GM19328 (cell line): ENCODE measurements around the gene VAV1.

Experiments
- ATAC-seq: cut with Tn5 transposase; IDR thresholded peaks from one replicate; pipeline ENCODE4 v1.9.1; 2021; ENCODE audit warnings: mild to moderate bottlenecking, moderate library complexity; ENCODE audit not compliant: unreplicated experiment

VAV1 gene, protein sequence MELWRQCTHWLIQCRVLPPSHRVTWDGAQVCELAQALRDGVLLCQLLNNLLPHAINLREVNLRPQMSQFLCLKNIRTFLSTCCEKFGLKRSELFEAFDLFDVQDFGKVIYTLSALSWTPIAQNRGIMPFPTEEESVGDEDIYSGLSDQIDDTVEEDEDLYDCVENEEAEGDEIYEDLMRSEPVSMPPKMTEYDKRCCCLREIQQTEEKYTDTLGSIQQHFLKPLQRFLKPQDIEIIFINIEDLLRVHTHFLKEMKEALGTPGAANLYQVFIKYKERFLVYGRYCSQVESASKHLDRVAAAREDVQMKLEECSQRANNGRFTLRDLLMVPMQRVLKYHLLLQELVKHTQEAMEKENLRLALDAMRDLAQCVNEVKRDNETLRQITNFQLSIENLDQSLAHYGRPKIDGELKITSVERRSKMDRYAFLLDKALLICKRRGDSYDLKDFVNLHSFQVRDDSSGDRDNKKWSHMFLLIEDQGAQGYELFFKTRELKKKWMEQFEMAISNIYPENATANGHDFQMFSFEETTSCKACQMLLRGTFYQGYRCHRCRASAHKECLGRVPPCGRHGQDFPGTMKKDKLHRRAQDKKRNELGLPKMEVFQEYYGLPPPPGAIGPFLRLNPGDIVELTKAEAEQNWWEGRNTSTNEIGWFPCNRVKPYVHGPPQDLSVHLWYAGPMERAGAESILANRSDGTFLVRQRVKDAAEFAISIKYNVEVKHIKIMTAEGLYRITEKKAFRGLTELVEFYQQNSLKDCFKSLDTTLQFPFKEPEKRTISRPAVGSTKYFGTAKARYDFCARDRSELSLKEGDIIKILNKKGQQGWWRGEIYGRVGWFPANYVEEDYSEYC

DNA sequence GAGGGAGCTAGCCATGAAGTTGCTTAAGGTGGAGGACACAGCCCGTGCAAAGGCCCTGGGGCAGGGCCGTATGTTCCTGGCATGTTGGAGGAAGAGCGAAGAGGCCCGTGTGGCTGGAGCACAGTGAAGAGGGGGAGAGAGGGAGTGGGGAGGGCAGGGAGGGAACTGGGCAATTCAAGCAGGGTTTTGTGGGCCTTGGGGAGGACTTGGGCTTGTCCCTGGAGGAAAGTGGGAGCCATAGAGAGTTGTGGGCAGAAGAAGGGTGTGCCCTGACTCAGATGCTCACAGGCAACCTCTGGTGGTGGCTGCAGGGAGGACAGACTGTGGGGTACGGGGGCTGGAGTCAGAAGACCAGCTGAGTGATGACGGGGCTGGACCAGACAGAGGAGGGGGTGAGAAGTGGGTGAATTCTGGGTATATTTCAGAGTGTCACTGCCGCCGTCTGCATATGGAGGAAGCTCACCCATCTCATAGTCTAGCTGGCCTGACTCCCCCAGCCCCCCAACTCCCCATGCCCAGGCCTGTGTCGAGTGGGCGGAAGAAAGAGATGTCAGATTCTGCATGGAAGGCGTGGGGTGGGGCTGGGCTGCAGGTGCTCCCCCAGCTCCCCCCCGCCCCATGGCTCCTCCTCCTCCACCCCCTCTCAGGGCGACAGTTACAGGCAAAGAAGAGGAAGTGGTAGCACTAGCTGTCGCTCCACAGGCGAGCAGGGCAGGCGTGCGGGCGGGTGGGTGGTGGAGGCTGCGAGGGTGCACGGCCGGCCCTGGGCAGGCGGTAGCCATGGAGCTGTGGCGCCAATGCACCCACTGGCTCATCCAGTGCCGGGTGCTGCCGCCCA, at the start of gene VAV1:
TSS of gene VAV1 (plus strand) at position 681 of the 838 bp plus-strand sequence. CDS start at position 781, 100 bp downstream.
- ATAC-seq, result no peak

DNA sequence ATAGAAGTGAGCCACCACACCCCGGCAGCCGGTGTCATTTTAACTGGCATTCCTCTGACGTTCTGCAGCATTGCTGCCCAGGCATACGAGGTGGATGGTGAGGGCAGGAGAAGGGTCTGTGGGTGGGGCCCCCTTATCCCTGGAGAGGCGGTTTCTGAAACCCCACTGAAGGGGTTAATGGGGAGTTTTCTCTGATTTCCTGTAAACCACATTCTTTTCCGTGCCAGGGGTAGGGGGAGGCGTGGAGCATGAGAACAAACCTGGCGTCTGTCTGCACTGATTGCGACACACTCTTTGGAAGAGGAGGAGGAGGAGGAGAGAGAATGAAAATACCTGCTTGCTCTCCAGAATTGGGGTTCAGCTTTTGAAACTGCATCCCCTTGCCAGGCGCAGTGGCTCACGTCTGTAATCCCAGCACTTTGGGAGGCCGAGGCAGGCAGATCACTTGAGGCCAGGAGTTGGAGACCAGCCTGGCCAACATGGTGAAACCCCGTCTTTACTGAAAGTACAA, 49.3 kb upstream of the VAV1 start:
- ATAC-seq, result no peak

DNA sequence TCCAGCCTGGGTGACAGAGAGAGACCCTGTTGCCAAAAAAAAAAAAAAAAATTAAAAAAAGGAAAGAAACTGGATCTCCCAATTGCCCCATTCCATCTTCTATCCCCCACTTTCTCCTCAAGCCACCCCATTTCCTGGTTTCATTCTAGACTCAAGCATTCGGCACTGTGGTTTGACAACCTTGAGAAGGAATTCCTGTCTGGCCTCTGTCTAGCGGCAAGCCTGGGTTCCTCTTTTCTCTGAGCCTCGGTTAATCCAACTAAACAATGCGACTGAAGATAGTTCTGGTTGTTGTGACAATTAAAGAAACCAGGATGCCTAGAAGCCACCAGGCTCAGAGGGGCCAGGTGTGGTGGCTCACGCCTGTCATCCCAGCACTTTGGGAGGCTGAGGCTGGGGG, 48.8 kb upstream of the VAV1 start:
- ATAC-seq, result no peak

DNA sequence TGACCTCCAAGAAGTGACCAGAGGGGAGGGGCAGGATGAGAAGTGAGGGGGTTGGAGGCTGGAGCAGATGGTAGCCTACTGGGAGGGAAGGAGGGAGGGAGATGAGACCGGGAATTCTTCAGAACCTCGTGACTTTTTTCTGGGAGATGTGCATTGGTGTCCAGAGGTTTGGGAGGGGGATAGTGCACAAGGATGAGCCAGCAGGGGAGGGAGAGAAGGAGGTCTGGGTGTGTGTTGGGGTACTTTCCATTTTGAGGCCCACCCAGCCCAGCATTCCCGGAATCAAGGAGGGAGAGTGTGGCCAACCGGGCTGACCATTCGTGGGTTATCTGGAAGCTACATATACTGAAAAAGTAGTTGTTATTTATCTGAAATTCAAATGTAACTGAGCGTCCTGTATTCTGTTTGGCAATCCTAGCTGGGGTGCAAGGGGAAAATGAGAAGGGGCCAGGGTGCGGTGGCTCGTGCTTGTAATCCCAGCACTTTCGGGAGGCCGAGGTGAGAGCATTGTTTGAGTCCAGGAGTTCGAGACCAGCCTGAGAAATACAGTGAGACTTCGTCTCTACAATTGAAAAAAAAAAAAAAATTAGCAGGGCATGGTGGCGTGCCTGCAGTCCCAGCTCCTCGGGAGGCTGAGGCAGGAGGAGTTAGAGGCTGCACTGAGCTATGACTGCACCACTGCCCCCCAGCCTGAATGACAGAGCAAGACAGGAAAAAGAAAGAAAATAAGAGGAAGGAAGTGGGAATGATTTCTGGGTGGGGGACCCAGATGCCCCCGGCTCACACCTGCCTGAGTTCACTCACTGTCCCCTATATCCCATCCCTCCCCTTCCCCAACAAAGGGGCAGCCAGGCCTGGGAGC, 47.6 kb upstream of the VAV1 start:
- ATAC-seq, result no peak

DNA sequence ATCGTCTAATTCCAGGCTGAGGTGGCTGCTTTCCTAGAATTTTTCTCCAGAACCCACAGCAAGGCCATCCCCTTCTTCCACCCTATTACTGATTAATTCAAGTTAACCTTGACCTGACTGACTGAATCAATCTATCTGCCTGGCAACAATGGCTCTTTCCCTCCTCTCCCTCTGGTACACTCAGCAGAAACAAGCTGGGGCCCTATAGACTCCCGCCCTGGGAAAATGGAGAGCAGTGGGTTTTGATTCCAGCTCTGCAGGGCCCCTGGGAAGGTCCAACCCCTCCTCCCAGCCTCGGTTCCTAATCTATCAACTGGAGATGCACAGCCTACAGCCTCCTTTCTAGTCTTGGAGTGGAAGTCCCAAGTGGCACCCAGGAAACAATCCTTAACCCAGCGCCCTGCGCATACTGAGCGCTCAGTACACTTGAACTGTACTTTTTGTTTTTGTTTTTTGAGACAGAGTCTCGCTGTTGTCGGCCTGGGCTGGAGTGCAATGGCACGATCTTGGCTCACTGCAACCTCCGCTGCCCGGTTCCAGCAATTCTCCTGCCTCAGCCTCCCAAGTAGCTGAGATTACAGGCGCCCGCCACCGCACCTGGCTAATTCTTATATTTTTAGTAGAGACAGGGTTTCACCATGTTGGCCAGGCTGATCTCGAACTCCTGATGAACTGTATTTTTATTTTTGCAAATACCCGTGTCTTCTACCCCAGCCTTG, 46.8 kb upstream of the VAV1 start:
- no peak for ATAC-seq

GRCh38 chr19:6728346-6728745, 44.2 kb upstream of the VAV1 start:
- no peak for ATAC-seq

GRCh38 chr19:6729573-6730152, 42.8 kb upstream of the VAV1 start:
- ATAC-seq, result no peak

DNA sequence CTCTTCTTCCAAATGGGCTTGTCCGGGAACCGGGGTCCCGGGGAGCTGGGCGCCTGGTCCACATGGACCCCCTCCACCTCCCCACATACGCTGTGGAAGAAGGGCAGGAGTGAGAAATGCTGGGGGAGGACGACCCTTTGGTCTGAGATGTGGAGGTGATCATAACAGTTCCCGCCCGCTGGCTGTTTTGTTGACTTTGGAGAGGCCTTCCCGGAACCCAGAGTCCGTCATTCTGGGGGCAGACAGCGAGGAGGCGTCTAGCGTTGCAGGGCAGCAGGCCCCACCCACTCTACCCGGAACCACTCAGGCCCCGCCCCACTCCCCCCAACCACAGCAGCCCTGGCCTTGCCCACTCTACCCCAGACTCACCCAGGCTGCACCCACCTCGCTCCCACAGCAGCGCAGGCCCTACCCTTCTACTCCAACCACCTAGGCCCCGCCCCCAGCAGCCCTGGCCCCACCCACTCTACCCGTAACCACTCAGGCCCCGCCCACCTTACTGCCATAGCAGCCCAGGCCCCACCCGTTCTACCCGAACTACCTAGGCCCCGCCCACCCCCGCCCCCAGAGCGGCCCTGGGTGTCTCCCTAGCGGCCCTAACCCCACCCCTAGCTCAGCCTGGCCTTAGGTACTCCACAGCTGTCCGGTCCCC, 42.2 kb upstream of the VAV1 start:
- ATAC-seq, result no peak

DNA sequence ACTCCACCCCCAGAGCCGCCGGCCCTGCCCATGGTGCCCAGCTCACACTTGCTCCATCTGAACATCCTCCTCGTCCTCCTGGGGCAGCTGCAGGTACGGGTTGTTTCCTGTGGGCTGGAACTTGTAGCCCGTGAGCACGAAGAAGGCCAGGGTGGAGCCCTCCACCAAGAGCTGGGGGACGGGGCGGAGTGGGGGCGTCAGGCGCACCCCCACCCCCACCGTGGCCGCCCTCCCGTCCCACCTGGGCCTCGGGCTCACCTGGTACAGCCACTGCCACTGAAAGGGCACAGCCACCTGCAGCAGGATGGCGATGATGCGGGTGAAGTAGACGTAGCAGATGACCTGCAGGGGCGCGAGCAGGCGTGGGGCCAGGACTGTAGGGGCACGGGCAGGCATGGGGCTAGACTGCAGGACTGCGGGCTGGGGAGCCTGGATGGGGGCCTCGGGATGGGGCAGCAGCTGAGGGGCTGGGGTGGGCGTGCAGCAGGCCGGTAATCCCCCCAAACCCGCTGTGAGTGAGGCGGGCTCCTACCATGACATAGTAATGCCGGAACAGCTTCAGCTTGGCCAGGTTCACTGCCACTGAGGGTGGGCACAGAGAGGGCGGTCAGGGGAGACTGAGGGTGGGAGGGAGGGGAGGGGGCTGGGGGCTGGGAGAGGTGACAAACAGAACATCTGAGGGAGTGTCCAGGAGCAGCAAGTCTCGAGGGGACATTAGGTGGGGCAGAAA, 41.4 kb upstream of the VAV1 start:
- ATAC-seq, result no peak

GRCh38 chr19:6731822-6732221, 40.7 kb upstream of the VAV1 start:
- ATAC-seq, result no peak

- ATAC-seq, result no peak
Observed at GRCh38 chr19:6732803-6733337, 39.6 kb upstream of the VAV1 start.

- ATAC-seq, result no peak
Observed at GRCh38 chr19:6733338-6734095, 39.0 kb upstream of the VAV1 start.

GRCh38 chr19:6734096-6734696, 38.3 kb upstream of the VAV1 start:
- ATAC-seq, result no peak

DNA sequence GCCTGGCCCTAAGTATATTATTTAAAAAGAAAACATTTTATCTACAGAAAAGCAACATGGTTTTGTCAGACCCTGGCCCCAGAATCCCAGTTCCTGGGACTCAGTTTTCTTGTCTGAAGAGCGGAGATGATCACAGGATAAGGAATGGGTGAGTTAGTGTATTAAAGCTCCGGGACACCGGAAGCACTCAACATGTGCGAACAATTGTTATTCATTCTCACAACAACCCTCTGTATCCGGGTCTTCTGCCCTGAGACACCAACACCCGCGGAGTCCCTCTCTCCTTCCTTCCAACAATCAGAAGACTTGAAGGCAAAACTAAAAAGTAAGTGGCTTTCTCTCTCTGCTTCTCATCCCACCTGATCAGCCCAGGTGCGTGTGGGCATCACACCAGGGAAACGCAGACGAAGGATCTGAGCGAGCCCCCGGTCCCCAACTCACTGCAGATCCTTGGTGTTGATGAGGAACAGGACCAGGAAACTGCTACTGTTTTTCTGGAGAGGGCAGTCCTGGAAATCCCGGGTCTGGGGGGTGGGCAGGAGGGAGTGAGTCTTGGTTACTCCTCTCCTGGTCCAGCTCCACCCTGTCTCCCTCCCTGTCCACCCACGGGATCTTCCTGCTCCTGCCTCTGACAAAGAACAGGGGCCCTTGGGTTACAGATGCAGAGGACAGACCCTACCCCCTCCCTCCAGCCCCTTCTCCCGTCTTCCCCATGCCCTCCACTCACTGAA, 37.2 kb upstream of the VAV1 start:
- no peak for ATAC-seq

- no peak for ATAC-seq
Observed at GRCh38 chr19:6736169-6736916, 36.2 kb upstream of the VAV1 start.
